Uterine smooth muscle cell (primary cell): ENCODE results near the gene AP2A2. TPM values are rescaled to one million over a fixed set of nuclear protein-coding genes. Genes with fewer than 3 reads are reported as not detected.

ENCODE experiments used
- total RNA-seq: library from RNA; depleted of rRNA; stranded (reverse); fragments of >200 nt; gene quantifications from 2 replicates; pipeline ENCODE4 v1.2.3, GENCODE V29; 2014

Gene AP2A2
- total RNA-seq = 32.4 and 39.2 TPM in 2 replicates

DNA sequence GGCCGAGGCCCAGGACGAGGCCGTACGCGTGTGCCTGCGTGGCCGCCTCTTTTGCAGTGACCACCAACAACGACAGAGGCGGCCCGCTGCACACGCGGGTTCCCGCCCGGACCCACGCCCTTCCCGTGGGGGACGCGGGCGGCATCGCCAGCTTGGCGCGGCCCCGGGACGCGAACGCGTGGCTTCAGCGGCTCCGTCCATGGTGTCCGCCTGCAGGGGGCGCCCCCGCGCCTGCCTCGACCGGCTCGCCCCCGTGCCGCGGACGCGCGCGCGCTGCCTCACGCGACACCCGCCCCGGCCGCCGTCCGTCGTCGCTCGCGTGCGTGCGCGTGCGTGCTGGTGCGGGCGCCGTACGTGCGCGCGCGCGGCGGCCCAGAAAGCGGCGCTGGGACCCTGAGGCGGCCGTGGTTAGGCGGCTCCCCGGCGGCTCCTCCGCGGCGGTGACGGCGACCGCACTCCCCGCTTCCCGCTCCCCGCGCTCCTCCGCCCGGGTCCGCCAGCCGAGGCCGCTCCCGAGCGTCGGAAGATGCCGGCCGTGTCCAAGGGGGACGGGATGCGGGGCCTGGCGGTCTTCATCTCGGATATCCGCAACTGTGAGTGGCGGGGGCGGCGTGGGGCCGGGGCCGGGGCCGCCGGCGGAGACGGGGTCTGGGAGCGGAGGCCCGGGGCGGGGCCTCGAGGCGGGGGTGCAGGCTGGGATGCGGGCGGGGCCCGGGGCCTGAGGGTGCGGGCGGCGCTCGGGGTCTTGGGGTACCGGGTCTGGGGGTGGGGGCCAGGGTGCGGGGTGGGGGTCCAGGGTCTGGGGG lies at the start of gene AP2A2:
Gene AP2A2, plus strand, starts transcription at position 375 of the 806 bp plus-strand sequence. Its CDS starts 152 bp downstream, at position 527.

DNA sequence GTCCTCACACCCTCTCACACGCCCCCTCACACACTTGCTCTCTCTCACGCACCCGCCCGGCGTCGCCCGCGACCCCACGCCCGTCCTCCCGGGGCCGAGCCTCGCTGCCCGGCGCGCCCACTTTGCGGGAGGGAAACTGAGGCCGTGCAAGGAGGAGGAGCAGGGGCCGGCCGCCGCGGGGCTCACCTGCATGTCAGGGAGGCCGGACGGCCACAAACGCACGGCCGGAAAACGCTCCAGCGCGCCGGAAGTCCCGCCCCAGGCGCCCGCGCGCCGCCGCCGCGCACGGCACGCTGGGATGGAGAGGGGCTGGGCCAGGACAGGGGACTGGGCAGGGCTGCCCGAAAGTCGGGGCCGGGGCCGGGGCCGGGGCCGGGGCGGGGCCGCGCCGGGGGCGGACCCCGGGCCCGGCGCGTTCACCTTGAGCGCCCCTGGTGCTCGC lies 15.1 kb upstream of the AP2A2 start, which contains the start of gene CHID1:
Gene CHID1, minus strand, starts transcription at position 222 of the 442 bp plus-strand sequence. CDS start 5,994 bp downstream, outside the sequence.

DNA sequence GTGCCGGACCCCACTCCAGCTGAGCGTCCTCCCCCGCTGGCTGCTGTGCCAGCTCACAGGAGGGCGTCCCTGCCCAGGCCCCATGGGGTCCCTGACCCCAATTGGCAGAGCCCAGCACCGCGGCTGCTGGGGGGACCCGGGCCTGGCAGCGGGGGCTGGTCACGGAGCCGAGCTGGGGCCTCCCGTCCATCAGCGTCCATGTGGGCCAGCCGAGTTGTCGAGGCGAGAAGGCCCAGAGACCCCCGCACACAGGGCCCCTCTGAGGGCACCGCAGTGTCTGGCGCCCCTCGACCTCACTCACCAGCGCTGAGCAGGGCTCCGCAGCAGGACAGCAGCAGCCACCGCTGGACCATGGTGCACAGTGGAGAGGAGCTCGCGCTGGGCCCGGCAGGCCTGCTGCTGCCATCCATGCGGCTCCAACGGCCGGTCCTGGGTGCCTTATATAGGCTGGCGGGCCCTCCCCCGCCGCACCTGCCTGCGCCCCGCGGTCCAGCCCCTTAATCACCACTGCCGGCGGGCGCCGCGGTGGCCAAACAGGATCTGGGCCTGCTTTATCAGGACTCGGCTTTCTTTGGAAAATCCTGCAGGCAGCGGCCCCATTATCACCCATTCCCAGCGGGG lies 110.7 kb downstream of the AP2A2 start, which contains the start of gene MUC6:
Gene MUC6, minus strand, starts transcription at position 416 of the 621 bp plus-strand sequence. Its CDS starts 63 bp downstream, at position 353.

Other genes starting within 250 kb of the AP2A2 start
- gene DEAF1, start 230.6 kb upstream of the AP2A2 start, total RNA-seq = 19.9 and 31.0 TPM in 2 replicates
- gene TMEM80, start 230.1 kb upstream of the AP2A2 start, total RNA-seq = 9.9 and 10.5 TPM in 2 replicates
- gene EPS8L2, start 219.6 kb upstream of the AP2A2 start, total RNA-seq = 28.1 and 39.4 TPM in 2 replicates
- gene TALDO1, start 178.4 kb upstream of the AP2A2 start, total RNA-seq = 117 and 152 TPM in 2 replicates
- gene GATD1, start 148.4 kb upstream of the AP2A2 start, total RNA-seq = 28.3 and 31.2 TPM in 2 replicates
- gene CEND1, start 135.8 kb upstream of the AP2A2 start, total RNA-seq = 1.00 TPM in 2 replicates
- gene SLC25A22, start 127.6 kb upstream of the AP2A2 start, total RNA-seq = 14.0 and 23.4 TPM in 2 replicates
- gene PIDD1, start 120.6 kb upstream of the AP2A2 start, total RNA-seq = 11.0 and 11.4 TPM in 2 replicates
- 143 and 152 TPM in 2 replicates for gene RPLP2, start 115.9 kb upstream of the AP2A2 start, total RNA-seq
- 19.1 and 24.9 TPM in 2 replicates for gene PNPLA2, start 107.0 kb upstream of the AP2A2 start, total RNA-seq
- gene CRACR2B, start 98.0 kb upstream of the AP2A2 start, total RNA-seq = 1.00 and 1.9 TPM in 2 replicates
- 655 and 749 TPM in 2 replicates for gene CD151, start 92.9 kb upstream of the AP2A2 start, total RNA-seq
- gene POLR2L, start 83.3 kb upstream of the AP2A2 start, total RNA-seq = 54.9 and 64.4 TPM in 2 replicates
- gene TSPAN4, start 83.0 kb upstream of the AP2A2 start, total RNA-seq = 133 and 160 TPM in 2 replicates
- 44.0 and 67.4 TPM in 2 replicates for gene CHID1, start 15.1 kb upstream of the AP2A2 start, total RNA-seq
- not detected in 2 replicates for gene MUC6, start 110.8 kb downstream of the AP2A2 start, total RNA-seq
- under 0.01 TPM in 1 of 2 replicates, not detected in the other for gene MUC2, start 149.0 kb downstream of the AP2A2 start, total RNA-seq
- gene MUC5AC, start 232.1 kb downstream of the AP2A2 start, total RNA-seq = under 0.01 TPM in 1 of 2 replicates, not detected in the other